PC-3 (cell line): ENCODE results near the gene PLD1.

Experiments
- EZH2 ChIP-seq: fragments of 300-600 bp; sonication (generic); IDR thresholded peaks from one replicate; pipeline ENCODE4 v1.6.1; 2017; ENCODE audit warnings: antibody characterized with exemption, mild to moderate bottlenecking, low read length; ENCODE audit not compliant: unreplicated experiment
- EZH2phosphoT487 ChIP-seq: fragments of 300-600 bp; sonication (generic); IDR thresholded peaks from 2 replicates; pipeline ENCODE4 v1.6.1; 2018; ENCODE audit warnings: mild to moderate bottlenecking, antibody characterized with exemption, low read length, borderline replicate concordance
- TF ChIP-seq, protein P1 (sequence below): fragments of 300-600 bp; sonication (generic); conservative IDR thresholded peaks from 2 replicates; pipeline ENCODE4 v1.5.1; 2017; ENCODE audit warnings: antibody characterized with exemption, low read depth, mild to moderate bottlenecking, low read length

DNA sequence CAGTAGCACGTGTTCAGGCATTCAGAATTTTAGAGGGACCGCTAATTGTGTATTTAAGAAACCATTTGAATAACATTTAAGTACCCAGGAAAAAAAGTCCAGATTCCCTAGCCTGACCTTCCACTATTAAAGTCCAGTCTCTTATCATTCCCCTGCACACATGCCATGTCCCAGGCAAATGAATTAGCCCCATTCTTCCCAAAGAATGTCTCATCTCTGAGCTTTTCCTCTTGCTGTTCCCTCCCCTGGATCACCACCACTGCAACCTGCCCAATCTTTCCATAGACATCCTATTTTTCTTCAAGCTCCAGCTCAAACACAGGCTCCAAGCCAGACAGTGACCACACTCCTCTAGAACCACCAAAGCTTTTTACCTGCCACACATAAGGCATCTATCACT lies 25.9 kb downstream of the PLD1 start:
- TF ChIP-seq, protein P1, sequence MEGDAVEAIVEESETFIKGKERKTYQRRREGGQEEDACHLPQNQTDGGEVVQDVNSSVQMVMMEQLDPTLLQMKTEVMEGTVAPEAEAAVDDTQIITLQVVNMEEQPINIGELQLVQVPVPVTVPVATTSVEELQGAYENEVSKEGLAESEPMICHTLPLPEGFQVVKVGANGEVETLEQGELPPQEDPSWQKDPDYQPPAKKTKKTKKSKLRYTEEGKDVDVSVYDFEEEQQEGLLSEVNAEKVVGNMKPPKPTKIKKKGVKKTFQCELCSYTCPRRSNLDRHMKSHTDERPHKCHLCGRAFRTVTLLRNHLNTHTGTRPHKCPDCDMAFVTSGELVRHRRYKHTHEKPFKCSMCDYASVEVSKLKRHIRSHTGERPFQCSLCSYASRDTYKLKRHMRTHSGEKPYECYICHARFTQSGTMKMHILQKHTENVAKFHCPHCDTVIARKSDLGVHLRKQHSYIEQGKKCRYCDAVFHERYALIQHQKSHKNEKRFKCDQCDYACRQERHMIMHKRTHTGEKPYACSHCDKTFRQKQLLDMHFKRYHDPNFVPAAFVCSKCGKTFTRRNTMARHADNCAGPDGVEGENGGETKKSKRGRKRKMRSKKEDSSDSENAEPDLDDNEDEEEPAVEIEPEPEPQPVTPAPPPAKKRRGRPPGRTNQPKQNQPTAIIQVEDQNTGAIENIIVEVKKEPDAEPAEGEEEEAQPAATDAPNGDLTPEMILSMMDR = no peak
- TF ChIP-seq EZH2phosphoT487 (no peak), EZH2 (no peak)
